ENCODE measurements around the gene TAPBPL.
"Not testable (repeated sequence)": the region's sequence is repeated elsewhere in the genome, so short reads cannot be mapped to it uniquely, and the experiment has no call there.

The TAPBPL gene

GRCh38 chr12:6494968-6495367, 43.1 kb downstream of the TAPBPL start:
- DNase-seq, result no peak

- DNase-seq, result not testable (repeated sequence)
Measured at GRCh38 chr12:6497291-6497690, 45.4 kb downstream of the TAPBPL start.

- DNase-seq, result no peak
Measured at GRCh38 chr12:6500466-6500865, 48.6 kb downstream of the TAPBPL start.

- DNase-seq, result no peak
Measured at GRCh38 chr12:6507102-6507998, 55.5 kb downstream of the TAPBPL start.

- no peak for DNase-seq
Measured at GRCh38 chr12:6508087-6508486, 56.2 kb downstream of the TAPBPL start.
